ENCODE results near the gene MMRN2. TPM values are rescaled to one million over a fixed set of nuclear protein-coding genes. Genes with fewer than 3 reads are reported as not detected.
A peak's percentile ranks its signal among the peaks of the same experiment; 100 is the strongest.
"Not testable (repeated sequence)": the region's sequence is repeated elsewhere in the genome, so short reads cannot be mapped to it uniquely, and the experiment has no call there.

The MMRN2 gene
- total RNA-seq, 4 donors from 2014 or later = 29.3 to 148 (median 78.2) TPM

GRCh38 chr10:86953747-86954680, 3.4 kb downstream of the MMRN2 start:
- TF ChIP-seq, protein P1, sequence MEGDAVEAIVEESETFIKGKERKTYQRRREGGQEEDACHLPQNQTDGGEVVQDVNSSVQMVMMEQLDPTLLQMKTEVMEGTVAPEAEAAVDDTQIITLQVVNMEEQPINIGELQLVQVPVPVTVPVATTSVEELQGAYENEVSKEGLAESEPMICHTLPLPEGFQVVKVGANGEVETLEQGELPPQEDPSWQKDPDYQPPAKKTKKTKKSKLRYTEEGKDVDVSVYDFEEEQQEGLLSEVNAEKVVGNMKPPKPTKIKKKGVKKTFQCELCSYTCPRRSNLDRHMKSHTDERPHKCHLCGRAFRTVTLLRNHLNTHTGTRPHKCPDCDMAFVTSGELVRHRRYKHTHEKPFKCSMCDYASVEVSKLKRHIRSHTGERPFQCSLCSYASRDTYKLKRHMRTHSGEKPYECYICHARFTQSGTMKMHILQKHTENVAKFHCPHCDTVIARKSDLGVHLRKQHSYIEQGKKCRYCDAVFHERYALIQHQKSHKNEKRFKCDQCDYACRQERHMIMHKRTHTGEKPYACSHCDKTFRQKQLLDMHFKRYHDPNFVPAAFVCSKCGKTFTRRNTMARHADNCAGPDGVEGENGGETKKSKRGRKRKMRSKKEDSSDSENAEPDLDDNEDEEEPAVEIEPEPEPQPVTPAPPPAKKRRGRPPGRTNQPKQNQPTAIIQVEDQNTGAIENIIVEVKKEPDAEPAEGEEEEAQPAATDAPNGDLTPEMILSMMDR (IDR thresholded peaks at IDR 0.05) = no peak
- peak; percentile 78 for ATAC-seq (ENCODE audit: low FRiP score)
- DNase-seq (ENCODE audit: low spot score) = no peak

DNA sequence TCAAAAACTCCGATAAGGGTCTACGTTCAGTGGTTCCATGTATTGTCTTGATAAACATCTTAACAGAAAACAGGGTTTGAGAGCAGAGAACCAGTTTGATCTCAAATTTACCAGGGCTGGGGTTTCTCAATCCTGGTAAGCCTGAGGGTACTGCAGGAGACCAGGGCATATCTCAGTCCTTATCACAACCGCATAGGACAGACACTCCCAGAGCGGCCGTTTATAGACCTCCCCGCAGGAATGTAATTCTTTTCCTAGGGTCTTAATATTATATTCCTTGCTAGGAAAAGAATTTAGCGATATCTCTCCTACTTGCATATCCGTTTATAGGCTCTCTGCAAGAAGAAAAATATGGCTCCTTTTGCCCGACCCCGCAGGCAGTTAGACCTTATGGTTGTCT, 4.7 kb downstream of the MMRN2 start:
- ATAC-seq (ENCODE audit: low FRiP score); DNase-seq (ENCODE audit: low spot score): not testable (repeated sequence)

GRCh38 chr10:86952106-86952505, 5.3 kb downstream of the MMRN2 start:
- TF ChIP-seq, protein P1 (IDR thresholded peaks at IDR 0.05) = no peak
- no peak for ATAC-seq (ENCODE audit: low FRiP score)
- no peak for DNase-seq (ENCODE audit: low spot score)

DNA sequence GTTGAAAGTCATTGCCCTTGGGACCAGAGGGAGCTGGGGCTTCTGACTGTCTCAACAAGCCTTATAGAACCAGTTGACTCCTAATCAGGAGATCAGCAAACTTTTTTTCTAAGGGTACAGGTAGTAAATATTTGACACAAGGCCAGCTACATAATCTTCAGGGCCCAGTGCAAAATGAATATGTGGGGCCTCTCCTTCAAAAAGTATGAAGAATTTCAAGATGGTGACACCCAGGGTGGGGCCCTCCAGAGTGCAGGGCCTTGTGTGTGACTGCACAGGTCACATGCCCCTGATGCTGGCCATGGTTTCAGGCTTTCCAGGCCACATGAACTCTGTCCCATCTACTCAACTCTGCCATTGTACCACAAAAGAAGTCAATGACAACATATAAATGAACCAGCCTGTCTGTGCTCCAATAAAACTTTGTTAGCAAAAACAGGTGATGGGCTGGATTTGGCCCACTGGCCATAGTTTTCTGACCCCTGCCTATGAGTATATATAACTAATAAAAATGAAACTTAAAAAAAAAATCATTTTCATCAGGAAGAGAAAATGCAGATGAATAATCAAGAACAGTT, 6.1 kb downstream of the MMRN2 start:
- DNase-seq (ENCODE audit: low spot score) = no peak
- ATAC-seq (ENCODE audit: low FRiP score) = no peak
- TF ChIP-seq, protein P1 (IDR thresholded peaks at IDR 0.05) = no peak

DNA sequence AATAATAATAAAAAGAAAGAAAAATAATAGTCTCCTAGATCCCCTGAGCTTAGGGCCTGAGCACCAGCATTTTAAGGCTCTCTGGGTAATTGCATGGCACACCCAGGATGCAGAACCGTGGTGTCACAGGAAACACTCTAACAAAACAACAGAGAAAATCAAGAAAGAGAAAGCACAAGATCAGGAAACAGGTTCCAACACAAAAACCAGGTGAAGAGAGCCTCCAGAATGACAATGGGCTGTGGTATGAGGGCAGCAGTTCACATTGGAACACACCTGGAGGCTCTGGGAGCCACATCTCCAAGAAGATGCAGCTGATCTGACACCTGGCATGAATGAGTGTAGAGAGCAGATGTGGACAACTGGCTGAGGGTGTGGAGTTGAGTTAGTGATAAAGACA, 7.1 kb downstream of the MMRN2 start:
- TF ChIP-seq, protein P1 (IDR thresholded peaks at IDR 0.05) = no peak
- no peak for DNase-seq (ENCODE audit: low spot score)
- ATAC-seq (ENCODE audit: low FRiP score) = no peak

DNA sequence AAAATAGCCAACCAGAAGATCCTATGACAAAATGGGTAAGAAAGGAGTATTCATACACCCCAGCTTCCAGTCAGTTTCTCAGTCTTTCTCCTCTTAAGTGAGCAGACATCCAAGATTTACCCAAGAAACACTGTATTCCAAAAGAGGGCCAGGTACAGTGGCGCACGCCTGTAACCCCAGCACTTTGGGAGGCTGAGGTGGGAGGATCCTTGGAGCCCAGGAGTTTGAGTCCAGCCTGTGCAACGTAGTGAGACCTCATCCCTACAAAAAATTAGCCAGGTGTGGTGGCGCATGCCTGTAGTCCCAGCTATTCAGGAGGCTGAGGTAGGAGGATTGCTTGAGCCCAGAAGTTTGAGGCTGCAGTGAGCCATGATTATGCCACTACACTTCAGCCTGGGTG, 9.6 kb downstream of the MMRN2 start:
- DNase-seq (ENCODE audit: low spot score); ATAC-seq (ENCODE audit: low FRiP score): not testable (repeated sequence)

GRCh38 chr10:86946213-86947155, 10.9 kb downstream of the MMRN2 start:
- DNase-seq (ENCODE audit: low spot score) = no peak

More at GRCh38 chr10:86946213-86947155, 10.9 kb downstream of the MMRN2 start:
- ATAC-seq (ENCODE audit: low FRiP score) = no peak
- TF ChIP-seq, protein P1 (IDR thresholded peaks at IDR 0.05) = no peak
